Ascending aorta (tissue), 2 donors: ENCODE data around the gene PRDX3. TPM values are rescaled to one million over a fixed set of nuclear protein-coding genes. Genes with fewer than 3 reads are reported as not detected.
A peak's percentile ranks its signal among the peaks of the same experiment; 100 is the strongest.

Experiments
- DNase-seq, 2 donors: peaks; one replicate each; pipeline ENCODE4 v3.0.0-alpha.2; 2019; ENCODE audit warnings: low spot score in 2 of 2
- H3K27ac ChIP-seq, 2 donors: fragments of 200-600 bp; sonication (generic); one replicate each; pipeline ENCODE4 v1.5.1; 2016 to 2017; ENCODE audit warnings: mild to moderate bottlenecking in 1 of 2
- H3K27me3 ChIP-seq: fragments of 200-600 bp; sonication (generic); one replicate; pipeline ENCODE4 v1.5.1; 2017
- H3K36me3 ChIP-seq, 2 donors: fragments of 200-600 bp; sonication (generic); one replicate each; pipeline ENCODE4 v1.5.1; 2016
- H3K4me1 ChIP-seq, 2 donors: fragments of 200-600 bp; sonication (generic); one replicate each; pipeline ENCODE4 v1.5.1; 2016 to 2017; ENCODE audit warnings: mild to moderate bottlenecking in 1 of 2
- H3K4me3 ChIP-seq, 2 donors: fragments of 200-600 bp; sonication (generic); one replicate each; pipeline ENCODE4 v1.5.1; 2016 to 2017; ENCODE audit warnings: mild to moderate bottlenecking in 1 of 2
- H3K9me3 ChIP-seq, 2 donors: fragments of 200-600 bp; sonication (generic); one replicate each; pipeline ENCODE4 v1.5.1; 2016
- intact Hi-C: fragments of 100-400 bp; cut with DNase I; formaldehyde crosslinking; loops from one replicate; pipeline ENCODE4 v1.15.1; 2023
- total RNA-seq: library from RNA; depleted of rRNA; stranded (reverse); fragments of >200 nt; gene quantifications from one replicate; pipeline ENCODE4 v1.1.0, GENCODE V29; 2016
- TF ChIP-seq, protein P1 (sequence below), 3 experiments: fragments of 200-600 bp in 2 of 3; fragments of 450-650 bp in 1 of 3; sonication (generic) in 2 of 3; IDR thresholded peaks; one replicate each; pipeline ENCODE4 v1.5.1; 2016 to 2019; ENCODE audit warnings: antibody characterized with exemption in 3 of 3, mild to moderate bottlenecking in 1 of 3, moderate library complexity in 1 of 3

Gene PRDX3
- total RNA-seq, 1 donor from 2014 or later: 34.9 TPM

DNA sequence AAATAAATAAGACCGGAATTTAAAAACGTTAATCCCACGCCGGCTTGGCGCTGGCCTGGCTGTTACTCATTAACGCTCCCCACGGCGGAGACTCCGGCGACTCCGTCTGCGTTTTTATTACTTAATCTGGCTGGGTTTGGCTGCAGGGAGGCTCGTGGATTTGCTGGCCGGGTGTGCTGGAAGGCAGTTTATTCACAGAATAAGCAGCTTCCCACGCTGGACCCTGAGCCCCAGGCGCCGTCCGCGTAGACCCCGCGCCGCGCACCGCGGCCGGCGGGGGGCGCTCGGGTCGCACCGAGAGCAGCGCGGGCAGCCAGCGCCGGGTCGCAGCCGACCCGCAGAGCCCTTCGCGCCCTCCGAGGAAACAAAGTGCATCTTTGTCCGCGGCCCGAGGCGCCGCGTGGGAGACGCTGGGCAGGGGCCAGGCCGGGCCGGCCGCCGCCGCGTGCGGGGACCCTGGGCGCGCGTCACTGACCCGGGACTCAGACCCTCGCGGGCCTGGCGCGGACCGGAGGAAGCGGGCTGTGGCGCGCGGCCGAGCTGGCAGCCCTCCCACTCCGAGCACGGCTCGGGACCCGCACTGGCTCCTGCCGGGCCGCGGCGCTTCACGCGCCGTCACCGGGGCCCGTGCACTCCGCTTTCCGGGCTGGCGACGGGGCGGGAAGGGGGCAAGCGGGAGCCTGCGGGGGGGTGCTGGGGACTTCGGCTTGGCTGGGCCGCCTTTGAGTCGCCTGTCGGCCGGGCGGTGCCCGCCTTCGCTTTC, 28.2 kb upstream of the PRDX3 start:
- H3K27me3 ChIP-seq: no peaks in the 10 kb centered on the region
- peaks cover 0 to 22% of the 10 kb centered on the region in 2 donors for H3K4me1 ChIP-seq
- TF ChIP-seq, protein P1, sequence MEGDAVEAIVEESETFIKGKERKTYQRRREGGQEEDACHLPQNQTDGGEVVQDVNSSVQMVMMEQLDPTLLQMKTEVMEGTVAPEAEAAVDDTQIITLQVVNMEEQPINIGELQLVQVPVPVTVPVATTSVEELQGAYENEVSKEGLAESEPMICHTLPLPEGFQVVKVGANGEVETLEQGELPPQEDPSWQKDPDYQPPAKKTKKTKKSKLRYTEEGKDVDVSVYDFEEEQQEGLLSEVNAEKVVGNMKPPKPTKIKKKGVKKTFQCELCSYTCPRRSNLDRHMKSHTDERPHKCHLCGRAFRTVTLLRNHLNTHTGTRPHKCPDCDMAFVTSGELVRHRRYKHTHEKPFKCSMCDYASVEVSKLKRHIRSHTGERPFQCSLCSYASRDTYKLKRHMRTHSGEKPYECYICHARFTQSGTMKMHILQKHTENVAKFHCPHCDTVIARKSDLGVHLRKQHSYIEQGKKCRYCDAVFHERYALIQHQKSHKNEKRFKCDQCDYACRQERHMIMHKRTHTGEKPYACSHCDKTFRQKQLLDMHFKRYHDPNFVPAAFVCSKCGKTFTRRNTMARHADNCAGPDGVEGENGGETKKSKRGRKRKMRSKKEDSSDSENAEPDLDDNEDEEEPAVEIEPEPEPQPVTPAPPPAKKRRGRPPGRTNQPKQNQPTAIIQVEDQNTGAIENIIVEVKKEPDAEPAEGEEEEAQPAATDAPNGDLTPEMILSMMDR (IDR thresholded peaks at IDR 0.05): peak; percentile 32 to 96 (median 43)
- no peaks in the 10 kb centered on the region for H3K36me3 ChIP-seq
- intact Hi-C loops: loop anchor here (2.0 to 10.0 kb wide), 6 partner anchors 64 to 448 kb away; partner anchors contain the start of genes BAG3 and TIAL1
- H3K27ac ChIP-seq: peak overlapping the region; percentile 95 to 97
- DNase-seq: peak; percentile 30 to 89
- H3K4me3 ChIP-seq: peak overlapping the region; percentile 91 to 99
- H3K9me3 ChIP-seq: no peaks in the 10 kb centered on the region

DNA sequence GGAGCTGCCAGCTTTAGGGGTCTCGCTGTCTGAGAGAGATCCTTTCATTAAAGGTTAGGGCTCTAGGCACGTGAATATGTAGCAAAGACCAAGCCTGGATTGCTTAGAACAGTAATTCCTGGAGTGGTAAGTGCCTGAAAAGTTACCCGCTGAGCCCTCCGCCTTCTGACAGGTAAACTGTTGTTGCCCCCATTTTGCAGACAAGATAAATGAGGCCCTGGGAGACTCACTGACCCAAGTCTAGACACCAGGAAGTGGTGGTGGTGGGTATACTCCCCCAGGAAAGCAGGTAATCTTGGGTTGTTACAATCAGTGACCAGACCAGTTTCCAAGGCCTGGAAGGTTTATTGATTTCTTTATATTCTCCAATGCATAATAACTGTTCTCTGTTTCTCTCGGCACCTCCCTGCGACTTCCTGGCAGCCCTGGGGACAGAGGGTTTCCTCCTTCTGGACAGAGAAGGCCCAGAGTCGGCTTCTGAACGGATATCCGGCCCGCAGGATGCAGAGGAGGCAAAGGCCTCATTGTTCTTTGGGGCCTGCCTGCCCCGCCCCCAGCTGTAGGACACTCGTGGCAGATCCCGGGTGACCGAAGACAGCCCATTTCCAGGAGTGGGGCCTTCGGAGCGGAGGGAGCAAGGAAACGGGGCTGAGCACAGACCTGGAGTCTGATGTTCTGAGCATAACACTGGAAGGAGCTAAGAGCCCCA, 27.4 kb upstream of the PRDX3 start:
- TF ChIP-seq, protein P1 (IDR thresholded peaks at IDR 0.05): no peak
- Histone ChIP-seq H3K27ac (peak overlapping the region; percentile 95 to 97), H3K27me3 (no peaks in the 10 kb centered on the region), H3K4me3 (peak overlapping the region; percentile 91 to 99), H3K4me1 (peaks cover 0 to 18% of the 10 kb centered on the region in 2 donors), H3K36me3 (no peaks in the 10 kb centered on the region), H3K9me3 (no peaks in the 10 kb centered on the region)
- intact Hi-C loops: loop anchor here (2.0 to 10.0 kb wide), 6 partner anchors 65 to 449 kb away; partner anchors contain the start of genes BAG3 and TIAL1
- DNase-seq: peak; percentile 57 to 86

- TF ChIP-seq, protein P1 (IDR thresholded peaks at IDR 0.05): no peak
- Histone ChIP-seq H3K4me3 (no peak overlapping the region), H3K27me3 (no peaks in the 10 kb centered on the region), H3K27ac (no peak overlapping the region), H3K36me3 (no peaks in the 10 kb centered on the region), H3K4me1 (peaks cover 0 to 11% of the 10 kb centered on the region in 2 donors), H3K9me3 (no peaks in the 10 kb centered on the region)
- no peak for DNase-seq
- intact Hi-C loops: loop anchor here (1.0 to 10.0 kb wide), 2 partner anchors 212 to 452 kb away; partner anchors contain the start of gene BAG3
These were observed 24.4 kb upstream of the PRDX3 start for GRCh38 chr10:119203006-119203405.

GRCh38 chr10:119201233-119201632, 22.6 kb upstream of the PRDX3 start:
- Histone ChIP-seq H3K4me3 (no peak overlapping the region), H3K9me3 (no peaks in the 10 kb centered on the region), H3K27me3 (no peaks in the 10 kb centered on the region), H3K36me3 (no peaks in the 10 kb centered on the region), H3K27ac (no peak overlapping the region), H3K4me1 (peaks cover 0 to 9% of the 10 kb centered on the region in 2 donors)
- TF ChIP-seq, protein P1 (IDR thresholded peaks at IDR 0.05): no peak
- DNase-seq: no peak
- intact Hi-C loops: loop anchor here (10.0 kb wide), 1 partner anchor 454 kb away; the partner anchor contains the start of gene BAG3

DNA sequence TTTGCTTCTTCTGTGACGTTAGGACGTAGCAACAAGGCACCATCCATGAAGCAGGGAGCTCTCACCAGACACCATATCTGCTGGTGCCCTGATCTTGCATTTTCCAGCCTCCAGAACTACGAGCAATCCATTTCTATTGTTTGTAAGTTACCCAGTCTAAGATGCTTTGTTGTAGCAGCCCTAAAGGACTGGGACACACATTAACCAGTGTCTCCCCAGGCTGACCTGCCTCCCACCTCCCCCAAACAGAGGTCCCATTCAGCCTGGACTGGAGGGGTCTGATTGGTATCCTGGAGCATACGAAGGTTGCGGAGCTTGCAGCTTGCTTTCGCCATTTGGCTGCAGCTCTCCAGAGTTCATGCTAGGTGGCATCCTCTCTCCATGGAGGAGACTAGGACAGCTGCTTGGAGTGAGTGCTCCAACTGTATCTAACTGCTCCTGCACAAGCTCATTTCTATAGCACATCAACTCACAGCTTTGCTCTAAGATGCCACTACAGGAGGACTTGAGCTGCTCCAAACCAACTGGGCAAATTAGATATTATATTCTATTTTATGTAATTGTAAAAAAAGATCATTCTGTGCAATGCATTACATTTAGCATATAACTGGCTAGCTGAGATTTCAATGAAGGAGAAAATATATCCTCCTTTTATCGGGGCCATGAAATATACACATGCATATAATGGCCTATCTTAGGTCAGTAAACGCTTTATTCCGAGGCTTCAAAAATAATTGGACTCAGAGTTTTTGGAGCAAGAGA, 20.8 kb upstream of the PRDX3 start:
- TF ChIP-seq, protein P1 (IDR thresholded peaks at IDR 0.05): peak; percentile 69 to 89 (median 82)
- peak in 1 of 2 donors; percentile 77 for DNase-seq
- H3K27ac ChIP-seq: no peak overlapping the region
- peaks cover 0 to 4% of the 10 kb centered on the region in 2 donors for H3K4me1 ChIP-seq
- intact Hi-C loops: loop anchor here (1.0 to 2.0 kb wide), 4 partner anchors 217 to 343 kb away; partner anchors contain the start of gene RGS10
- H3K9me3 ChIP-seq: no peaks in the 10 kb centered on the region
- H3K36me3 ChIP-seq: no peaks in the 10 kb centered on the region
- H3K27me3 ChIP-seq: no peaks in the 10 kb centered on the region
- no peak overlapping the region for H3K4me3 ChIP-seq
